HEK293 (cell line): ENCODE measurements around the gene VEZT.

Experiments
- CTCF ChIA-PET: fragments of 350-600 bp; formaldehyde crosslinking; extraction: SDS; loops from one replicate; lab custom pipeline; 2021; ENCODE audit warnings: antibody characterized with exemption; lab: Yijun Ruan, JAX
- POLR2A ChIA-PET: fragments of 300-600 bp; formaldehyde crosslinking; extraction: SDS; loops from one replicate; lab custom pipeline; 2020; ENCODE audit warnings: antibody characterized with exemption, inconsistent platforms; lab: Yijun Ruan, JAX
- H3K27ac ChIP-seq: fragments of 200-500 bp; sonication (Bioruptor generic); 2 replicates; pipeline ENCODE4 v1.5.1; 2014; ENCODE audit warnings: low read depth, low read length, control low read depth, inconsistent platforms; ENCODE audit errors: extremely low read depth
- H3K36me3 ChIP-seq, 2 experiments: fragments of 200-500 bp in 1 of 2; sonication (Bioruptor generic) in 1 of 2; 1 replicate in 1 of 2; 2 replicates in 1 of 2; pipeline ENCODE4 v1.5.1; 2014 to 2017; ENCODE audit warnings: inconsistent platforms in 2 of 2, low read length in 2 of 2; ENCODE audit not compliant: control insufficient read depth in 2 of 2, insufficient read depth in 1 of 2
- H3K4me1 ChIP-seq: fragments of 200-500 bp; sonication (Bioruptor generic); 2 replicates; pipeline ENCODE4 v1.5.1; 2014; ENCODE audit warnings: mild to moderate bottlenecking, low read length, inconsistent platforms; ENCODE audit not compliant: control insufficient read depth, insufficient read depth
- H3K4me3 ChIP-seq: 2 replicates; pipeline ENCODE4 v1.5.1; 2011; ENCODE audit warnings: low read depth, mild to moderate bottlenecking, control low read depth, low read length, moderate library complexity
- H3K9me3 ChIP-seq: fragments of 200-500 bp; sonication (Bioruptor generic); 2 replicates; pipeline ENCODE4 v1.5.1; 2014; ENCODE audit warnings: low read depth, low read length, inconsistent platforms; ENCODE audit not compliant: control insufficient read depth, insufficient read depth
- BCL11A ChIP-seq: fragments of 450-650 bp; formaldehyde crosslinking; IDR thresholded peaks from 2 replicates; pipeline ENCODE4 v1.5.1; 2016; ENCODE audit warnings: low read depth, missing biosample characterization, missing genetic modification characterization
- HOXD13 ChIP-seq: sonication (generic); formaldehyde crosslinking; IDR thresholded peaks from 2 replicates; pipeline ENCODE4 v1.8.0; 2022; ENCODE audit warnings: missing genetic modification reagents, borderline replicate concordance
- MZF1 ChIP-seq: fragments of 450-650 bp; formaldehyde crosslinking; IDR thresholded peaks from 2 replicates; pipeline ENCODE4 v1.5.1; 2017; ENCODE audit warnings: missing biosample characterization, missing genetic modification characterization, borderline replicate concordance
- YY1 ChIP-seq: fragments of 450-650 bp; formaldehyde crosslinking; IDR thresholded peaks from 2 replicates; pipeline ENCODE4 v1.5.1; 2018; ENCODE audit warnings: missing biosample characterization, missing genetic modification characterization
- ZFP37 ChIP-seq: fragments of 450-650 bp; formaldehyde crosslinking; IDR thresholded peaks from 2 replicates; pipeline ENCODE4 v1.5.1; 2016; ENCODE audit warnings: missing biosample characterization, missing genetic modification characterization
- ZNF138 ChIP-seq: fragments of 450-650 bp; formaldehyde crosslinking; IDR thresholded peaks from 2 replicates; pipeline ENCODE4 v1.5.1; 2016; ENCODE audit warnings: missing biosample characterization, missing genetic modification characterization, borderline replicate concordance
- ZNF157 ChIP-seq: fragments of 450-650 bp; formaldehyde crosslinking; IDR thresholded peaks from 2 replicates; pipeline ENCODE4 v1.5.1; 2016; ENCODE audit warnings: missing biosample characterization, missing genetic modification characterization
- ZNF169 ChIP-seq: fragments of 450-650 bp; formaldehyde crosslinking; IDR thresholded peaks from 2 replicates; pipeline ENCODE4 v1.5.1; 2016; ENCODE audit warnings: missing biosample characterization, missing genetic modification characterization
- ZNF341 ChIP-seq: fragments of 450-650 bp; formaldehyde crosslinking; IDR thresholded peaks from 2 replicates; pipeline ENCODE4; 2016; ENCODE audit warnings: low read depth, missing biosample characterization, missing genetic modification characterization
- ZNF366 ChIP-seq: fragments of 450-650 bp; formaldehyde crosslinking; conservative IDR thresholded peaks from 2 replicates; pipeline ENCODE4 v1.5.1; 2016; ENCODE audit warnings: missing biosample characterization, missing genetic modification characterization
- ZNF501 ChIP-seq: fragments of 450-650 bp; formaldehyde crosslinking; IDR thresholded peaks from 2 replicates; pipeline ENCODE4 v1.5.1; 2016; ENCODE audit warnings: missing biosample characterization, missing genetic modification characterization
- ZNF510 ChIP-seq: fragments of 450-650 bp; formaldehyde crosslinking; IDR thresholded peaks from 2 replicates; pipeline ENCODE4 v1.5.1; 2018; ENCODE audit warnings: mild to moderate bottlenecking, missing genetic modification characterization, missing biosample characterization; ENCODE audit not compliant: insufficient replicate concordance
- ZNF529 ChIP-seq: fragments of 450-650 bp; formaldehyde crosslinking; IDR thresholded peaks from 2 replicates; pipeline ENCODE4 v1.5.1; 2017; ENCODE audit warnings: missing genetic modification characterization, missing biosample characterization; ENCODE audit not compliant: insufficient replicate concordance
- ZNF664 ChIP-seq: fragments of 450-650 bp; formaldehyde crosslinking; IDR thresholded peaks from 2 replicates; pipeline ENCODE4 v1.5.1; 2016; ENCODE audit warnings: missing biosample characterization, missing genetic modification characterization
- TF ChIP-seq, protein P1 (sequence below): fragments of 450-650 bp; formaldehyde crosslinking; IDR thresholded peaks from 2 replicates; pipeline ENCODE4 v1.5.1; 2016; ENCODE audit warnings: missing biosample characterization, missing genetic modification characterization
- TF ChIP-seq, protein P2 (sequence below): fragments of 450-650 bp; formaldehyde crosslinking; IDR thresholded peaks from 2 replicates; pipeline ENCODE4 v1.5.1; 2016; ENCODE audit warnings: missing biosample characterization, missing genetic modification characterization
- TF ChIP-seq, protein P3 (sequence below): fragments of 450-650 bp; formaldehyde crosslinking; IDR thresholded peaks from 2 replicates; pipeline ENCODE4 v1.5.1; 2016; ENCODE audit warnings: missing biosample characterization, missing genetic modification characterization, borderline replicate concordance

The VEZT gene

DNA sequence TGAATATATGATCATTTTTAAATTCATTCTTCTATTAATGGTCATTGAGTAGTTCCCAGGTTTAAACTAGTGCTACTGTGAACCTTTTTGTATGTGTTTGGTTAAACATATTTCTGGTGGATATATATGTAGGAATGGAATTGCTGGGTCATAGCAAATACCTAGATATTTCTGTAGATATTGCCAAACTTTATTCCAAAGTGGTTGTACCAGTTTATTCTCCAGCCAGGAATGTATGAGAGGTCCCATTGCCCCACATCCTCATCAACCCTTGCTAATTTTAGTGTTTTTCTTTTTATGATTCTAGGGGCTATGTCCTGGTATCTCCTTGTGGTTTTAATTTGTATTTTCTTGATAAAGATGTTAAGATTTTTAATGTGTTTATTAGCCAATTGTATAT is 3.1 kb downstream of the VEZT start (continued):
- TF ChIP-seq ZNF501 (tag by site-specific recombination), result no peak
- no peak for TF ChIP-seq ZNF529
- no peak for TF ChIP-seq ZNF664 (tag by site-specific recombination)

DNA sequence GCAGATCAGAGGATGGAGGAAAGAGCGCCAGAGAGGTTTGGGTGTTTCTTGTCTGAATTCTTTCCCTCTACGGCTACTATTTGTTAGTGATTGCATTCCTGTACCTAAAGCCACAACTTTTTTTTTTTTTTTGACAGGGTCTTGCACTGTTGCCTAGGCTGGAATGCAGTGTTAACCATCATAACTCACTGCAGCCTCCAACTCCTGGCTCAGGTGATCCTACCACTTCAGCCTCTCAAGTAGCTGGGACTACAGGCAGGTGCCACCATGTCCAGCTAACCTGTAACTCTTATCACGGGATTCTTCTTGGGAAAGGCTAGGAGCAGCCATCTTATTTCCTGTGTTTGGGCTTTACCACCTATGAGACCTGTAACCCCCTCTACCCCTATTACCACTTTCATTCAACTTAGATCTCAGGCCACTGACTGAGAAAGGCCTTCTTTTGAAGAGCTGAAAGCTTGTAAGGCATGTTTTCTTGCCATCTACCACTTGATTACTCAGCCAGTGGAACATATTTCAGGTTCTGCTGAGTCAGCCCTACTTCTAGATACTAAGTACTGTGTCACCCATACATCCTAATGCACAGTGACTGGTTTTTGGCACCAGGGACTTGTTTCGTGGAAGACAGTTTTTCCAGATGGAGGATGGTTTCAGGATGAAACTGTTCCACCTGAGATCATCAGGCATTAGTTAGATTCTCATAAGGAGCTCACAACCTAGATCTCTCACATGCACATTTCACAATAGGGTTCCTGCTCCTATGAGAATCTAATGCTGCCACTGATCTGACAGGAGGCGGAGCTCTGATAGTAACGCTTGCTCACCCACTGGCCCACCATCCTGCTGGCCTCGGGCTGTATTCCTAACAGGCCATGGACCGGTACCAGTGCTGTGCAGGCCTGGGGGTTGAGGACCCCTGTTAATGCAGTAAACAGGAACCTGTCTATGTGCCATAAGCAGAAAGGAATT is 6.9 kb downstream of the VEZT start:
- TF ChIP-seq ZNF138 (tag by site-specific recombination), result no peak
- TF ChIP-seq, protein P1, sequence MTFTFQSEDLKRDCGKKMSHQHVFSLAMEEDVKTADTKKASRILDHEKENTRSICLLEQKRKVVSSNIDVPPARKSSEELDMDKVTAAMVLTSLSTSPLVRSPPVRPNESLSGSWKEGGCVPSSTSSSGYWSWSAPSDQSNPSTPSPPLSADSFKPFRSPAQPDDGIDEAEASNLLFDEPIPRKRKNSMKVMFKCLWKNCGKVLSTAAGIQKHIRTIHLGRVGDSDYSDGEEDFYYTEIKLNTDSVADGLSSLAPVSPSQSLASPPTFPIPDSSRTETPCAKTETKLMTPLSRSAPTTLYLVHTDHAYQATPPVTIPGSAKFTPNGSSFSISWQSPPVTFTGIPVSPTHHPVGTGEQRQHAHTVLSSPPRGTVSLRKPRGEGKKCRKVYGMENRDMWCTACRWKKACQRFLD, result no peak
- no peak for TF ChIP-seq HOXD13
- TF ChIP-seq ZNF169, result no peak
- no peak for TF ChIP-seq YY1 (tag by site-specific recombination)
- TF ChIP-seq ZNF157 (tag by site-specific recombination), result no peak
- no peak for TF ChIP-seq BCL11A
- Histone ChIP-seq H3K4me1 (peaks cover 6% of the 10 kb centered on the region; the same call in 1 of the 2 replicates), H3K27ac (no peak overlapping the region), H3K36me3 (peaks cover 4 to 15% of the 10 kb centered on the region in 2 experiments; a peak in 2 of 3 replicates), H3K9me3 (no peaks in the 10 kb centered on the region), H3K4me3 (no peak overlapping the region)
- CTCF ChIA-PET, result no interaction called here
- POLR2A ChIA-PET, result interaction anchor here (0.9 to 1.3 kb wide), 2 partner anchors 25 to 249 kb away, joined by 3 to 5 read pairs; no protein-coding TSS in a partner anchor

DNA sequence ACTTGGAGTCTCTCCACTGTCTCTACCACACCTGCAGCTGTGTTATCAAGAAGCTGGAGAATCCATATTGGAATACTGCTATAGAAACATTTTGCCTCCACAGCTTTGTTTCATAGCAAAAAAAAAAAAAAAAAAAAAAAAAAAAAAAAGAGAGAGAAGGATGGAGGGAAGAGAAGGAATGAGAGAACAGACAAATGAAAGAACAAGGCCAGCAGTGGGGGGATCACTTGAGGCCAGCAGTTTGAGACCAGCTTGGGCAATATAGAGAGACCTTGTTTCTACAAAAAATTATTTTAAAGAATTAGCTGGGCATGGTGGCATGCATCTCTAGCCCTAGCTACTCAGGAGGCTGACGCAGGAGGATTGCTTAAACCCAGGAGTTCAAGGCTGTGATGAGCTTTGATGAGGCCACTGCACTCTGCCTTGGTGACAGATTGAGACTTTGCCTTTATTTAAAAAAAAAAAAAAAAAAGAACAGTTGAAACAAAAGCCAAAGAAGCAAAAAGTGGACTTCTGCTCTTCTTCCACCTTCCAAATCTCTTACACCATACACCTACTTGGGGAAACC is 8.1 kb downstream of the VEZT start:
- Histone ChIP-seq H3K4me1 (peaks cover 10% of the 10 kb centered on the region), H3K4me3 (no peak overlapping the region), H3K9me3 (no peaks in the 10 kb centered on the region), H3K27ac (no peak overlapping the region), H3K36me3 (peaks cover 4 to 12% of the 10 kb centered on the region in 2 experiments; a peak in 2 of 3 replicates)
- POLR2A ChIA-PET, result interaction anchor here (1.3 kb wide), 1 partner anchor 248 kb away, joined by 3 read pairs; no protein-coding TSS in a partner anchor
- CTCF ChIA-PET, result no interaction called here
- TF ChIP-seq ZFP37 (tag by site-specific recombination) (no peak), ZNF341 (tag by site-specific recombination) (no peak), ZNF510 (tag by site-specific recombination) (no peak), MZF1 (no peak), ZNF366 (tag by site-specific recombination) (peak; percentile 57)
- TF ChIP-seq, protein P2, sequence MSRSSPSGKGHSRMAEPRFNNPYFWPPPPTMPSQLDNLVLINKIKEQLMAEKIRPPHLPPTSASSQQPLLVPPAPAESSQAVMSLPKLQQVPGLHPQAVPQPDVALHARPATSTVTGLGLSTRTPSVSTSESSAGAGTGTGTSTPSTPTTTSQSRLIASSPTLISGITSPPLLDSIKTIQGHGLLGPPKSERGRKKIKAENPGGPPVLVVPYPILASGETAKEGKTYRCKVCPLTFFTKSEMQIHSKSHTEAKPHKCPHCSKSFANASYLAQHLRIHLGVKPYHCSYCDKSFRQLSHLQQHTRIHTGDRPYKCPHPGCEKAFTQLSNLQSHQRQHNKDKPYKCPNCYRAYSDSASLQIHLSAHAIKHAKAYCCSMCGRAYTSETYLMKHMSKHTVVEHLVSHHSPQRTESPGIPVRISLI, result 0 out of 2 replicates have a peak, but pooled peaks have one; percentile 54
- TF ChIP-seq, protein P3, sequence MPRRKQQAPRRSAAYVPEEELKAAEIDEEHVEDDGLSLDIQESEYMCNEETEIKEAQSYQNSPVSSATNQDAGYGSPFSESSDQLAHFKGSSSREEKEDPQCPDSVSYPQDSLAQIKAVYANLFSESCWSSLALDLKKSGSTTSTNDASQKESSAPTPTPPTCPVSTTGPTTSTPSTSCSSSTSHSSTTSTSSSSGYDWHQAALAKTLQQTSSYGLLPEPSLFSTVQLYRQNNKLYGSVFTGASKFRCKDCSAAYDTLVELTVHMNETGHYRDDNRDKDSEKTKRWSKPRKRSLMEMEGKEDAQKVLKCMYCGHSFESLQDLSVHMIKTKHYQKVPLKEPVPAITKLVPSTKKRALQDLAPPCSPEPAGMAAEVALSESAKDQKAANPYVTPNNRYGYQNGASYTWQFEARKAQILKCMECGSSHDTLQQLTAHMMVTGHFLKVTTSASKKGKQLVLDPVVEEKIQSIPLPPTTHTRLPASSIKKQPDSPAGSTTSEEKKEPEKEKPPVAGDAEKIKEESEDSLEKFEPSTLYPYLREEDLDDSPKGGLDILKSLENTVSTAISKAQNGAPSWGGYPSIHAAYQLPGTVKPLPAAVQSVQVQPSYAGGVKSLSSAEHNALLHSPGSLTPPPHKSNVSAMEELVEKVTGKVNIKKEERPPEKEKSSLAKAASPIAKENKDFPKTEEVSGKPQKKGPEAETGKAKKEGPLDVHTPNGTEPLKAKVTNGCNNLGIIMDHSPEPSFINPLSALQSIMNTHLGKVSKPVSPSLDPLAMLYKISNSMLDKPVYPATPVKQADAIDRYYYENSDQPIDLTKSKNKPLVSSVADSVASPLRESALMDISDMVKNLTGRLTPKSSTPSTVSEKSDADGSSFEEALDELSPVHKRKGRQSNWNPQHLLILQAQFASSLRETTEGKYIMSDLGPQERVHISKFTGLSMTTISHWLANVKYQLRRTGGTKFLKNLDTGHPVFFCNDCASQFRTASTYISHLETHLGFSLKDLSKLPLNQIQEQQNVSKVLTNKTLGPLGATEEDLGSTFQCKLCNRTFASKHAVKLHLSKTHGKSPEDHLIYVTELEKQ, result no peak
